ENCODE measurements around the gene ZCCHC14. TPM values are rescaled to one million over a fixed set of nuclear protein-coding genes. Genes with fewer than 3 reads are reported as not detected.

ZCCHC14 gene
- total and polyA plus RNA-seq, 10 donors = 1.6 to 18.3 (median 13.2) TPM

GRCh38 chr16:87420026-87421002, 72.5 kb downstream of the ZCCHC14 start:
- intact Hi-C loops (cut with DNase I; ENCODE audit: low total_unique reads) = no loop called here
- TF ChIP-seq POLR2AphosphoS5 (IDR thresholded peaks at IDR 0.05) (no peak), CTCF (IDR thresholded peaks at IDR 0.05 in 8 of 11, conservative IDR thresholded peaks at IDR 0.05 in 3 of 11) (no peak), POLR2A (IDR thresholded peaks at IDR 0.05) (no peak)
- H3K4me1 ChIP-seq = no peaks in the 10 kb centered on the region
- no peaks in the 10 kb centered on the region for H3K9me3 ChIP-seq
- DNase-seq = no peak
- 89 to 97% (median 96%) methylated on average over 22 to 25 of the region's 25 CpGs for whole genome bisulfite sequencing, 5 donors
- no peak overlapping the region for H3K4me3 ChIP-seq
- H3K36me3 ChIP-seq = peaks cover 0 to 92% (median 36%) of the 10 kb centered on the region in 6 donors
- H3K27ac ChIP-seq = no peak overlapping the region
- no peaks in the 10 kb centered on the region for H3K27me3 ChIP-seq (replicated peaks in 1 of 7)

- 79 to 90% (median 89%) methylated on average over 6 of the region's 6 CpGs for WGBS, 5 donors
- H3K27me3 ChIP-seq (replicated peaks in 1 of 7) = no peaks in the 10 kb centered on the region
- H3K27ac ChIP-seq = no peak overlapping the region
- no peaks in the 10 kb centered on the region for H3K4me1 ChIP-seq
- TF ChIP-seq POLR2A (IDR thresholded peaks at IDR 0.05) = no peak
- no peak for TF ChIP-seq CTCF (IDR thresholded peaks at IDR 0.05 in 8 of 11, conservative IDR thresholded peaks at IDR 0.05 in 3 of 11)
- TF ChIP-seq POLR2AphosphoS5 (IDR thresholded peaks at IDR 0.05) = no peak
- H3K9me3 ChIP-seq = no peaks in the 10 kb centered on the region
- intact Hi-C loops (cut with DNase I; ENCODE audit: low total_unique reads) = loop anchor here (5.0 kb wide), 1 partner anchor 219 kb away; no protein-coding TSS in a partner anchor
- H3K4me3 ChIP-seq = no peak overlapping the region
- H3K36me3 ChIP-seq = peaks cover 0 to 100% (median 46%) of the 10 kb centered on the region in 6 donors
- DNase-seq = no peak
These were observed 74.2 kb downstream of the ZCCHC14 start for GRCh38 chr16:87418644-87419043.

- Histone ChIP-seq H3K36me3 (peaks cover 0 to 100% (median 43%) of the 10 kb centered on the region in 6 donors), H3K4me1 (no peaks in the 10 kb centered on the region)
These were observed 74.6 kb downstream of the ZCCHC14 start for GRCh38 chr16:87418216-87418615.

More at GRCh38 chr16:87418216-87418615, 74.6 kb downstream of the ZCCHC14 start:
- no peak overlapping the region for H3K27ac ChIP-seq
- no peak for TF ChIP-seq CTCF (IDR thresholded peaks at IDR 0.05 in 8 of 11, conservative IDR thresholded peaks at IDR 0.05 in 3 of 11)
- no peak for TF ChIP-seq POLR2A (IDR thresholded peaks at IDR 0.05)
- no peak for TF ChIP-seq POLR2AphosphoS5 (IDR thresholded peaks at IDR 0.05)
- H3K9me3 ChIP-seq = no peaks in the 10 kb centered on the region
- 90 to 96% (median 94%) methylated on average over 17 to 18 of the region's 18 CpGs for whole genome bisulfite sequencing, 5 donors
- no peak for DNase-seq
- H3K27me3 ChIP-seq (replicated peaks in 1 of 7) = no peaks in the 10 kb centered on the region
- no peak overlapping the region for H3K4me3 ChIP-seq
- intact Hi-C loops (cut with DNase I; ENCODE audit: low total_unique reads) = loop anchor here (5.0 kb wide), 1 partner anchor 219 kb away; no protein-coding TSS in a partner anchor

All from spleen (tissue), 11 donors.